ENCODE results near the gene LGALS4.

GRCh38 chr19:38850976-38851621 is 38.4 kb upstream of the LGALS4 start:
- TF ChIP-seq CTCF (IDR thresholded peaks at IDR 0.05; ENCODE audit: low read length): no peak
- TF ChIP-seq EZH2 (optimal IDR thresholded peaks at IDR 0.05; ENCODE audit: low read depth, low read length): no peak
- no peak for TF ChIP-seq EZH2phosphoT487 (IDR thresholded peaks at IDR 0.05; ENCODE audit: low read length)

Data from MM.1S (cell line).